ENCODE data around the gene ELAVL1.
A peak's percentile ranks its signal among the peaks of the same experiment; 100 is the strongest.

Gene ELAVL1

DNA sequence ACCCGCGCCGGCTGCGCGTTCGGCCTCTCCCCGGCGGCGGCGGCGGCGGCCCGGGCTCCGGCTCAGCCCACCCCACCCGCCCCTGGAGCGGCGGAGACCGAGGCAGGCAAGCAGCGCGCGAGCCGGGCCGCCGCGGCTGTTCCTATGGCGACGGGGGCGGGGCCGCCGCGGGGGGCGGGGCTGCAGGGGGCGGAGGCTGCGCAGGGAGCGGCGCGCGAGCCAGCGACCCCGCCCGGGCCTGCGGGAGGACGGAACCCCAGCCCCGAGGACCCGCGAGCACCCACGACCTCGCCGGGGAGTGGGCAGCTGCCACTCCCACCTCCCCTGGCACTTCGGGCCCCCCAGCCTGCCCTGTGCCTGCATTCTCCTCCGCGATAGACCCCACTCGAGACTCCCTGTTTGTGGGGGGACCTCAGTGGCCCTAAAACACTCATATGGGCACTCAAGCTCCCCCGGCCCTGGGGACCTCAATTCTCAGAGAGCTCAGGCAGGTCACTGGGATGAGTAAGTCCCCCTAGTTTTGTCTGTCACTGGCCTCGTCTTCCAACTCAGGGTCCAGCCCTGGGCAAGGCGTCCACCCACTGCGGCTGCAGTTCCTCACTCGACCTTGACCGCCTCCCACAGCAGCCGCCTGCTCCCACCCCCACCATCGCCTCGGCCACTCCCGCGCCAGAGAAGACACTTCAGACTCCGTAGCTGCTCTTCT is 79.3 kb downstream of the ELAVL1 start, which contains the start of gene CTXN1:
Gene CTXN1 (minus strand): TSS at position 115 of the 706 bp plus-strand sequence. CDS start 597 bp downstream, outside the sequence.
- Histone ChIP-seq H3K4ac (ENCODE audit: low read depth, low read length) (peak within 1 kb of the TSS; percentile 49), H3K27ac (ENCODE audit: low read depth, low read length) (no peak within 1 kb of the TSS), H3K56ac (ENCODE audit: low read length) (peak within 1 kb of the TSS; percentile 89), H3K4me2 (ENCODE audit: low read length) (peak within 1 kb of the TSS; percentile 91), H4K5ac (ENCODE audit: low read length) (no peak within 1 kb of the TSS), H4K8ac (ENCODE audit: low read depth, low read length) (no peak within 1 kb of the TSS), H3K79me2 (ENCODE audit: control insufficient read depth, insufficient read depth, low read length) (no peaks in the 10 kb centered on the region), H3K27me3 (ENCODE audit: insufficient read depth, low read length, poor library complexity) (no peaks in the 10 kb centered on the region), H3K36me3 (ENCODE audit: control insufficient read depth, insufficient read depth, low read length) (peaks cover 2% of the 10 kb centered on the region), H3K9ac (ENCODE audit: low read length) (peak within 1 kb of the TSS; percentile 79), H2BK15ac (replicated peaks; ENCODE audit: low read depth) (no peak within 1 kb of the TSS), H2BK5ac (ENCODE audit: low read length) (no peak within 1 kb of the TSS), H2BK120ac (ENCODE audit: low read depth, low read length) (no peak within 1 kb of the TSS), H3K79me1 (ENCODE audit: low read length) (no peaks in the 10 kb centered on the region), H3K23ac (ENCODE audit: low read length) (no peak within 1 kb of the TSS), H3K4me3 (ENCODE audit: low read length) (peak within 1 kb of the TSS; percentile 26), H3K4me1 (ENCODE audit: control insufficient read depth, low read depth, low read length) (no peaks in the 10 kb centered on the region), H2AK5ac (ENCODE audit: low read length) (no peak within 1 kb of the TSS), H3K18ac (ENCODE audit: low read length) (peak within 1 kb of the TSS; percentile 51)
- WGBS (ENCODE audit: extremely low coverage, insufficient coverage, low lambda C conversion rate): no CpG with 5 or more reads among the region's 65 CpGs
- peak; percentile 69 for DNase-seq

DNA sequence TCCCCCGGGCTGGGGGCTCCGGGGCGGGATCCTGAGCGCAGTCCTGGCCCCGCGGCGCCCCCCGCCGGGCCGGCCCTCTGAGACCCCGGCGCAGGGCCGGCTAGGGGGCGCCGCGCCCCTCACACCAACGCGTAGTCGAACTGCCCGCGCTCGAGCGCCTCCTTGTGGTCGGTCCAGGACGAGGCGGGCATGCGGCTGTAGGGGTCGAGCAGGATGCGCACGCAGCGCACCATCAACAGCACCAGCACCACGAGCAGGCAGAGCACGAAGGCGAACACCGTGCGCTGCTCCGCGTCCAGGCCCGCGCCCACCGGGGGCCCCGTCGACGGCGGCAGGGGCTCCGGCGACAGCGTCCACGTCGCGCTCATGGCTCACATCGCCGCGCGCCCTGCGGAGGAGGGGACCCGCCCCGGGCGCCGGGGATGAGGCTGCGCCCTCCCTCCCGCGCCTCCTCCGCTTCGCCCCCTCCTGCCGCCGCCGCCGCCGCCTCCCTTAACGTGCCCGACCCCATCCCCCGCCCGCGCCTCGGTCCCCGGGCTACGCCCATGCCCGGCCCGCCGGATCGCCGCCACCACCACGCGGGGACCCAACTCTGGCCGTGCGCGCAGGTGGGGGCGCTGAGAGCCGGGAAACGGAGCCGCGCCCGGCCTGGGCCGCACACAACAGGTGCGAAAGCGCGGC is 80.1 kb downstream of the ELAVL1 start:
- Histone ChIP-seq H3K27me3 (ENCODE audit: insufficient read depth, low read length, poor library complexity) (no peaks in the 10 kb centered on the region), H3K79me2 (ENCODE audit: control insufficient read depth, insufficient read depth, low read length) (no peaks in the 10 kb centered on the region), H3K4me3 (ENCODE audit: low read length) (peak overlapping the region; percentile 26), H3K4me1 (ENCODE audit: control insufficient read depth, low read depth, low read length) (no peaks in the 10 kb centered on the region), H4K8ac (ENCODE audit: low read depth, low read length) (no peak overlapping the region), H2BK120ac (ENCODE audit: low read depth, low read length) (no peak overlapping the region), H3K4me2 (ENCODE audit: low read length) (peak overlapping the region; percentile 56), H3K23ac (ENCODE audit: low read length) (no peak overlapping the region), H3K27ac (ENCODE audit: low read depth, low read length) (no peak overlapping the region), H3K79me1 (ENCODE audit: low read length) (no peaks in the 10 kb centered on the region), H2BK5ac (ENCODE audit: low read length) (no peak overlapping the region), H3K56ac (ENCODE audit: low read length) (peak overlapping the region; percentile 82), H2BK15ac (replicated peaks; ENCODE audit: low read depth) (no peak overlapping the region), H3K4ac (ENCODE audit: low read depth, low read length) (peak overlapping the region; percentile 49), H4K5ac (ENCODE audit: low read length) (no peak overlapping the region), H3K18ac (ENCODE audit: low read length) (peak overlapping the region; percentile 51), H3K36me3 (ENCODE audit: control insufficient read depth, insufficient read depth, low read length) (no peaks in the 10 kb centered on the region), H3K9ac (ENCODE audit: low read length) (peak overlapping the region; percentile 78), H2AK5ac (ENCODE audit: low read length) (no peak overlapping the region)
- peak; percentile 91 for DNase-seq
- no CpG with 5 or more reads among the region's 98 CpGs for WGBS (ENCODE audit: extremely low coverage, insufficient coverage, low lambda C conversion rate)

DNA sequence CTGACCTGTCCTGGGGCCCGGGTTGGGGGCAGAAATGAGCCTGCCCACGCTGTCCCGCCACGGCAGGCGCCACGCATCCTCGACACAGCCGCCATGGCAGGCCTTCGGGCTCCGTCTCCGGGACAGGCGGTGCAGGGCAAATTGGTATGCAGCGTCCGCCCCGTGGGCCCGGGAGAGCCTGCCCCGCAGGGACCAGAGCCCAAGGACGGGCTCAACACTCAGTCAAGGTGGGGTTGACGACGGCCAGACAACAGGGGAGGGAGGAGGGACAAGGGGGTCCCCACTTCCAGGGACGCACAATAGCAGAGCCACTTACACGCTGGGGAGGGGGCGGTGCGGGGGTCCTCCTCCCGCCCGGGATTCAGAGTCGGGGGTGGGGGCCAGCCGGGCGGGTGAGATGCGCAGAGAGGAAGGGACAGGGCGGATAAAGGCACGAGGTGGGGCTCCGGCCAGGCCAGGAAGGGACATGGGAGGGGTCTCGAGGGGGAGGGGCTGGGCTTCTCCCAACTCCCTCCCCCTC is 80.7 kb downstream of the ELAVL1 start:
- no peak overlapping the region for H3K27ac ChIP-seq (ENCODE audit: low read depth, low read length)
- no peak overlapping the region for H3K4me3 ChIP-seq (ENCODE audit: low read length)
- WGBS (ENCODE audit: extremely low coverage, insufficient coverage, low lambda C conversion rate): no CpG with 5 or more reads among the region's 34 CpGs

DNA sequence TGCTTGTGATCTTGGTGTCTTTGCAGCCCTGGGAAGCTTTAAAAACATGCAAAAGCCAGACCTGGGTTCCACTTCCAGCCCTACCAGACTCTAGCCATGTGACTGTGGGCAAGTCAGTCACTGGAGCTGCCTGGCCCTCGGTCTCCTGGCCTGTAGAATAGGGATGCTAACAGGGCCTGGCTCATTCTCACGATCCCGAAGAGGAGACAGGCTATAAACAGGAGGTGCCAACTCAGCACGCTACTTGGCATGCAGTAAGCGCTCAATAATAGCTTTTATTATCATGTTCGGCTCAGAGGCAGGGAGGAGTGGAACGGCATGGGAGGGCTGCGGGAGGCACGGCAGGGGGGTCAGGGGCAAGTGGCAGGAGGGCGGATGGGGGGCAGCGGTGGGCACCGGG is 81.2 kb downstream of the ELAVL1 start:
- no peaks in the 10 kb centered on the region for H3K27me3 ChIP-seq (ENCODE audit: insufficient read depth, low read length, poor library complexity)
- H4K8ac ChIP-seq (ENCODE audit: low read depth, low read length): no peak overlapping the region
- H3K23ac ChIP-seq (ENCODE audit: low read length): no peak overlapping the region
- H3K79me2 ChIP-seq (ENCODE audit: control insufficient read depth, insufficient read depth, low read length): no peaks in the 10 kb centered on the region
- no peak overlapping the region for H3K4ac ChIP-seq (ENCODE audit: low read depth, low read length)
- H3K36me3 ChIP-seq (ENCODE audit: control insufficient read depth, insufficient read depth, low read length): no peaks in the 10 kb centered on the region
- H3K4me3 ChIP-seq (ENCODE audit: low read length): no peak overlapping the region
- no peak overlapping the region for H3K18ac ChIP-seq (ENCODE audit: low read length)
- no peak overlapping the region for H2AK5ac ChIP-seq (ENCODE audit: low read length)
- H3K79me1 ChIP-seq (ENCODE audit: low read length): no peaks in the 10 kb centered on the region
- DNase-seq: no peak
- H3K56ac ChIP-seq (ENCODE audit: low read length): no peak overlapping the region
- H3K9ac ChIP-seq (ENCODE audit: low read length): no peak overlapping the region
- no peak overlapping the region for H2BK5ac ChIP-seq (ENCODE audit: low read length)
- H3K4me1 ChIP-seq (ENCODE audit: control insufficient read depth, low read depth, low read length): peaks cover 2% of the 10 kb centered on the region
- H3K27ac ChIP-seq (ENCODE audit: low read depth, low read length): no peak overlapping the region
- no peak overlapping the region for H2BK120ac ChIP-seq (ENCODE audit: low read depth, low read length)
- WGBS (ENCODE audit: extremely low coverage, insufficient coverage, low lambda C conversion rate): no CpG with 5 or more reads among the region's 12 CpGs
- no peak overlapping the region for H2BK15ac ChIP-seq (replicated peaks; ENCODE audit: low read depth)
- no peak overlapping the region for H4K5ac ChIP-seq (ENCODE audit: low read length)
- no peak overlapping the region for H3K4me2 ChIP-seq (ENCODE audit: low read length)

More for the DNA sequence above, 80.7 kb downstream of the ELAVL1 start:
- H3K79me1 ChIP-seq (ENCODE audit: low read length): no peaks in the 10 kb centered on the region
- peak overlapping the region; percentile 7 for H3K9ac ChIP-seq (ENCODE audit: low read length)
- no peak for DNase-seq
- no peaks in the 10 kb centered on the region for H3K27me3 ChIP-seq (ENCODE audit: insufficient read depth, low read length, poor library complexity)
- no peak overlapping the region for H3K23ac ChIP-seq (ENCODE audit: low read length)
- no peak overlapping the region for H3K4me2 ChIP-seq (ENCODE audit: low read length)
- H3K4ac ChIP-seq (ENCODE audit: low read depth, low read length): peak overlapping the region; percentile 1
- H2BK15ac ChIP-seq (replicated peaks; ENCODE audit: low read depth): no peak overlapping the region
- H3K4me1 ChIP-seq (ENCODE audit: control insufficient read depth, low read depth, low read length): peaks cover 2% of the 10 kb centered on the region
- no peak overlapping the region for H2BK120ac ChIP-seq (ENCODE audit: low read depth, low read length)
- no peak overlapping the region for H2BK5ac ChIP-seq (ENCODE audit: low read length)
- H4K5ac ChIP-seq (ENCODE audit: low read length): no peak overlapping the region
- H4K8ac ChIP-seq (ENCODE audit: low read depth, low read length): no peak overlapping the region
- H3K36me3 ChIP-seq (ENCODE audit: control insufficient read depth, insufficient read depth, low read length): no peaks in the 10 kb centered on the region
- no peaks in the 10 kb centered on the region for H3K79me2 ChIP-seq (ENCODE audit: control insufficient read depth, insufficient read depth, low read length)
- no peak overlapping the region for H2AK5ac ChIP-seq (ENCODE audit: low read length)
- no peak overlapping the region for H3K18ac ChIP-seq (ENCODE audit: low read length)
- H3K56ac ChIP-seq (ENCODE audit: low read length): peak overlapping the region; percentile 6

DNA sequence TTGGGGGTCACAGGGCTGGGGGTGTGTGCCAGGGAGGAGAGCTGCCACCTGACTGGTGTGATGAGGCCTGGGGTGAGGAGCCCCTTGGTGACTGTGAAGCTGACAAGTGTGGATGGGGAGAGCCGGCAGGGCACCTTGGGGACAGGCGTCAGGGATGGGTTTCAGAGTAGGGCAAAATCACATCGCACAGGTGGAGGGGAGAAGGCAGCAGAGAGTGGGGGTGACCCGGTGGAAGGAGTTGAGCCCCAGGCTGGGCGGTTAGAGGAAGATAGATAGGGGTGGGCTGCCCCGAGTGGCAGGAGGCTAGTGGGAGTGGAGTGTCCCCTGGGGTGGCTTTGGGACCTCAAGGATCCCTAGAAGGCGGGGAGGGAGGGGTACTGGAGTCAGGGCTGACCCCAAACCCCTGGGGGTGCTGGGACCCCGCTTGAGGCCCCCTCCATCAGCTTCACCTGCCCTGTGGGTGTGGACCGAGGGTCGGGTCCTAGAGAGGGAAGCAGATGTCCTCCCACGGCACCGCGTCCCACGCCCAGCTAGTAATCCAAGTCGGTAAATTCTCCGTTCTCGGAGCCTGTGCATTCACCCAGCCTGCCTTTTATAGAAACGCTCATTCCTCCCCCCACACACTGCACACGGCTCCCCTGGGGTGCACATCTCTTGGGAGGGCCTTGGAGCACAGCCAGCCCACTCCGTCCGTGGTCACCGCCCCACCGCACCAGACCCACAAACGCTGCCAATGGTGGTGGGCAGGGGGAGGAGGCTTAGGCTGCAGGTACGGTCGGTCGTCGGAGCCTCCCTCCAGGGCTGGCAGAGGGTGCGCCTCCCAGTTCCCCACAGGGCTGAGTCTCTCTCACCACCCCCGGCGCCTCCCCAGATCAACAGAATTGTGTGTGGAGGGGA is 81.9 kb downstream of the ELAVL1 start:
- Histone ChIP-seq H3K27me3 (ENCODE audit: insufficient read depth, low read length, poor library complexity) (no peaks in the 10 kb centered on the region), H3K18ac (ENCODE audit: low read length) (no peak overlapping the region), H3K4me3 (ENCODE audit: low read length) (no peak overlapping the region), H3K36me3 (ENCODE audit: control insufficient read depth, insufficient read depth, low read length) (no peaks in the 10 kb centered on the region), H3K4ac (ENCODE audit: low read depth, low read length) (no peak overlapping the region), H3K56ac (ENCODE audit: low read length) (no peak overlapping the region), H4K5ac (ENCODE audit: low read length) (no peak overlapping the region), H3K23ac (ENCODE audit: low read length) (no peak overlapping the region), H2BK120ac (ENCODE audit: low read depth, low read length) (no peak overlapping the region), H4K8ac (ENCODE audit: low read depth, low read length) (no peak overlapping the region), H3K4me1 (ENCODE audit: control insufficient read depth, low read depth, low read length) (peaks cover 2% of the 10 kb centered on the region), H2BK15ac (replicated peaks; ENCODE audit: low read depth) (no peak overlapping the region), H3K9ac (ENCODE audit: low read length) (no peak overlapping the region), H2AK5ac (ENCODE audit: low read length) (no peak overlapping the region), H3K79me1 (ENCODE audit: low read length) (no peaks in the 10 kb centered on the region), H2BK5ac (ENCODE audit: low read length) (no peak overlapping the region), H3K27ac (ENCODE audit: low read depth, low read length) (no peak overlapping the region), H3K79me2 (ENCODE audit: control insufficient read depth, insufficient read depth, low read length) (no peaks in the 10 kb centered on the region), H3K4me2 (ENCODE audit: low read length) (no peak overlapping the region)
- WGBS (ENCODE audit: extremely low coverage, insufficient coverage, low lambda C conversion rate): no CpG with 5 or more reads among the region's 31 CpGs
- no peak for DNase-seq

Data from mesendoderm (in vitro differentiated cells).